HG02678 (cell line): ENCODE data around the gene USP32.

Experiments used
- ATAC-seq: cut with Tn5 transposase; IDR thresholded peaks from one replicate; pipeline ENCODE4 v1.9.1; 2021; ENCODE audit warnings: mild to moderate bottlenecking, moderate library complexity; ENCODE audit not compliant: unreplicated experiment

The USP32 gene

GRCh38 chr17:60139438-60140285 is 252.3 kb downstream of the USP32 start:
- ATAC-seq = no peak

- no peak for ATAC-seq
Measured at GRCh38 chr17:60138769-60139437, 253.0 kb downstream of the USP32 start.

GRCh38 chr17:60137731-60138130 is 254.2 kb downstream of the USP32 start:
- ATAC-seq = no peak

GRCh38 chr17:60135951-60136666 is 255.8 kb downstream of the USP32 start:
- no peak for ATAC-seq

- peak; percentile 94 for ATAC-seq
Measured at GRCh38 chr17:60135151-60135950, 256.6 kb downstream of the USP32 start.

- peak; percentile 9 for ATAC-seq
Measured at GRCh38 chr17:60134396-60135150, 257.4 kb downstream of the USP32 start.

- no peak for ATAC-seq
Measured at GRCh38 chr17:60130466-60130865, 261.5 kb downstream of the USP32 start.

GRCh38 chr17:60129164-60129563 is 262.8 kb downstream of the USP32 start:
- ATAC-seq = no peak
